Amniotic epithelial cell (primary cell): ENCODE results near the gene SPTBN1.

ENCODE experiments used
- DNase-seq: peaks from one replicate; pipeline ENCODE4 v3.0.0-alpha.2; 2010; ENCODE audit warnings: low read depth

Gene SPTBN1

GRCh38 chr2:54704688-54705605 lies 248.8 kb downstream of the SPTBN1 start:
- peak; percentile 73 for DNase-seq

- DNase-seq: no peak
Observed at GRCh38 chr2:54706622-54707021, 250.5 kb downstream of the SPTBN1 start.

GRCh38 chr2:54708584-54709335 lies 252.6 kb downstream of the SPTBN1 start:
- DNase-seq: no peak

GRCh38 chr2:54709336-54709809 lies 253.2 kb downstream of the SPTBN1 start:
- no peak for DNase-seq

- DNase-seq: no peak
Observed at GRCh38 chr2:54710216-54710615, 254.1 kb downstream of the SPTBN1 start.

GRCh38 chr2:54712516-54712915 lies 256.4 kb downstream of the SPTBN1 start:
- DNase-seq: no peak

- DNase-seq: no peak
Observed at GRCh38 chr2:54714996-54715395, 258.9 kb downstream of the SPTBN1 start.

GRCh38 chr2:54716375-54716774 lies 260.2 kb downstream of the SPTBN1 start:
- DNase-seq: no peak

GRCh38 chr2:54720563-54720962 lies 264.4 kb downstream of the SPTBN1 start:
- peak; percentile 18 for DNase-seq
